HepG2 (cell line): Measurements from ENCODE around the gene MOB3C. TPM values are rescaled to one million over a fixed set of nuclear protein-coding genes. Genes with fewer than 3 reads are reported as not detected.

Source experiments
- ELF4 ChIP-seq: sonication (generic); formaldehyde crosslinking; IDR thresholded peaks from 2 replicates; pipeline ENCODE4 v1.5.0; 2020; ENCODE audit warnings: missing genetic modification reagents, mild to moderate bottlenecking, moderate library complexity, borderline replicate concordance
- NONO ChIP-seq, 2 experiments: fragments of 450-650 bp in 1 of 2; sonication (generic) in 1 of 2; formaldehyde crosslinking in 1 of 2; IDR thresholded peaks in 1 of 2; conservative IDR thresholded peaks in 1 of 2; 2 replicates each; pipeline versions ENCODE4 v1.6.1 to v1.8.0; 2017 to 2022; ENCODE audit warnings: mild to moderate bottlenecking in 1 of 2, missing genetic modification reagents in 1 of 2, moderate library complexity in 1 of 2
- WIZ ChIP-seq: sonication (generic); formaldehyde crosslinking; IDR thresholded peaks from 2 replicates; pipeline ENCODE4 v1.5.1; 2020; ENCODE audit warnings: mild to moderate bottlenecking, missing genetic modification reagents
- ZNF101 ChIP-seq: sonication (generic); formaldehyde crosslinking; IDR thresholded peaks from 2 replicates; pipeline ENCODE4 v1.4.0; 2020; ENCODE audit warnings: mild to moderate bottlenecking, low read depth, missing genetic modification reagents, borderline replicate concordance
- ZNF510 ChIP-seq: sonication (generic); formaldehyde crosslinking; IDR thresholded peaks from 2 replicates; pipeline ENCODE4 v1.4.0; 2020; ENCODE audit warnings: low read depth, mild to moderate bottlenecking, missing genetic modification reagents
- polyA plus RNA-seq, 8 experiments: library from polyadenylated mRNA; depleted of rRNA in 3 of 8; stranded (reverse) in 7 of 8; unstranded in 1 of 8; fragments of >200 nt; fragmentation: Illumina TruSeq in 4 of 8; extraction: Trizol in 4 of 8; gene quantifications; 2 replicates each; pipeline versions ENCODE4 v1.2.1 to v1.2.3, GENCODE V29; 2011 to 2016; ENCODE audit warnings: low read depth in 4 of 8, missing spikeins in 1 of 8, mixed read lengths in 1 of 8; ENCODE audit not compliant: insufficient read depth in 1 of 8
- total RNA-seq, 5 experiments: library from RNA; depleted of rRNA; stranded (reverse); fragments of >200 nt; fragmentation: Illumina TruSeq; extraction: Trizol; gene quantifications; 2 replicates each; pipeline ENCODE4 v1.2.3, GENCODE V29; 2016; ENCODE audit warnings: low read depth in 1 of 5
- TF ChIP-seq, protein P1 (sequence below), 2 experiments: fragments of 450-650 bp in 1 of 2; sonication (generic) in 1 of 2; formaldehyde crosslinking in 1 of 2; IDR thresholded peaks; 2 replicates each; pipeline versions ENCODE4 v1.6.1 to v1.8.0; 2016 to 2022; ENCODE audit warnings: antibody characterized with exemption in 1 of 2, mild to moderate bottlenecking in 1 of 2, missing genetic modification reagents in 1 of 2
- TF ChIP-seq, protein P2 (sequence below): sonication (generic); formaldehyde crosslinking; IDR thresholded peaks from 2 replicates; pipeline ENCODE4 v1.5.0; 2020; ENCODE audit warnings: mild to moderate bottlenecking, missing genetic modification reagents
- TF ChIP-seq, protein P3 (sequence below): sonication (generic); formaldehyde crosslinking; conservative IDR thresholded peaks from 2 replicates; pipeline ENCODE4 v1.4.0; 2020; ENCODE audit warnings: missing genetic modification reagents
- TF ChIP-seq, protein P4 (sequence below): sonication (generic); formaldehyde crosslinking; IDR thresholded peaks from 2 replicates; pipeline ENCODE4 v1.8.1; 2023; ENCODE audit warnings: mild to moderate bottlenecking, moderate library complexity, missing genetic modification reagents
- TF ChIP-seq, protein P5 (sequence below): sonication (generic); formaldehyde crosslinking; IDR thresholded peaks from 2 replicates; pipeline ENCODE4 v1.4.0; 2020; ENCODE audit warnings: mild to moderate bottlenecking, missing genetic modification reagents

MOB3C gene
- total and polyA plus RNA-seq, 2 of the 13 experiments (the other 11 are each of a cell fraction or from before 2014, with no cell fraction given) = 3.5 to 4.1 TPM

DNA sequence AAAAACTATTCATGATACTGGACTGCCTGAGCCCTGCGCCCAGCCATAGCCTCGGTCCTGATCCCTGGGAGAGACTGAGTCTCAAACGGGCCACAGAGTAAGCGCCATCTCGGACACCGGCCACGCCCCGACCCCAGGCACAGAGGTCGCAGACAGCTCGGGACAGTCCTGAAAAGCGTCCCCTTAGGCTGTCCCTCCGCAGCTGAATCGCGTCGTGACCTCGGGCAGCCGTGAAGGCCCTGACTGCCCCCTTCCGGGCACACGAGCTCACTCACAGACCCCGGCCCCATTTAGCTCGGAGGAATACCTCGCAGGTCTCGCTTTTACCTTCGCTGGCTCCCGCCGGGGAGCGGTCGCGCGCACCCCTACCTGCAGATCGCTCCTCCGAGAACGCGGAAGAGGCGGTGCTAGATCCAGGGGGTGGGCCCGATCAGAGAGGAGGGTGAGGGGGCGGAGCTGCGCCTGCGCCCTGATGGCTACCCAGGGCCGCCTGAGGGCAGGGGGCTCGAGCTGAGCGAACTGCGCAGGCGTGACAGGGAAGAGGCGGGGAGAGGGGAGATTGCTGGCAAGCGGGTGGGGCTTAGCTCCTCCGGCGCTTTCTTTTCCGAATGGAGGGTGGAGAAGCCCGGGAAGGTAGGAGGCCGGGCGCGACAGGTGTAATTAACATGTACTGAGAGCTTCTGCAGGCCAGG lies 12.6 kb downstream of the MOB3C start, which contains the start of gene MKNK1 (continued):
- TF ChIP-seq, protein P1, sequence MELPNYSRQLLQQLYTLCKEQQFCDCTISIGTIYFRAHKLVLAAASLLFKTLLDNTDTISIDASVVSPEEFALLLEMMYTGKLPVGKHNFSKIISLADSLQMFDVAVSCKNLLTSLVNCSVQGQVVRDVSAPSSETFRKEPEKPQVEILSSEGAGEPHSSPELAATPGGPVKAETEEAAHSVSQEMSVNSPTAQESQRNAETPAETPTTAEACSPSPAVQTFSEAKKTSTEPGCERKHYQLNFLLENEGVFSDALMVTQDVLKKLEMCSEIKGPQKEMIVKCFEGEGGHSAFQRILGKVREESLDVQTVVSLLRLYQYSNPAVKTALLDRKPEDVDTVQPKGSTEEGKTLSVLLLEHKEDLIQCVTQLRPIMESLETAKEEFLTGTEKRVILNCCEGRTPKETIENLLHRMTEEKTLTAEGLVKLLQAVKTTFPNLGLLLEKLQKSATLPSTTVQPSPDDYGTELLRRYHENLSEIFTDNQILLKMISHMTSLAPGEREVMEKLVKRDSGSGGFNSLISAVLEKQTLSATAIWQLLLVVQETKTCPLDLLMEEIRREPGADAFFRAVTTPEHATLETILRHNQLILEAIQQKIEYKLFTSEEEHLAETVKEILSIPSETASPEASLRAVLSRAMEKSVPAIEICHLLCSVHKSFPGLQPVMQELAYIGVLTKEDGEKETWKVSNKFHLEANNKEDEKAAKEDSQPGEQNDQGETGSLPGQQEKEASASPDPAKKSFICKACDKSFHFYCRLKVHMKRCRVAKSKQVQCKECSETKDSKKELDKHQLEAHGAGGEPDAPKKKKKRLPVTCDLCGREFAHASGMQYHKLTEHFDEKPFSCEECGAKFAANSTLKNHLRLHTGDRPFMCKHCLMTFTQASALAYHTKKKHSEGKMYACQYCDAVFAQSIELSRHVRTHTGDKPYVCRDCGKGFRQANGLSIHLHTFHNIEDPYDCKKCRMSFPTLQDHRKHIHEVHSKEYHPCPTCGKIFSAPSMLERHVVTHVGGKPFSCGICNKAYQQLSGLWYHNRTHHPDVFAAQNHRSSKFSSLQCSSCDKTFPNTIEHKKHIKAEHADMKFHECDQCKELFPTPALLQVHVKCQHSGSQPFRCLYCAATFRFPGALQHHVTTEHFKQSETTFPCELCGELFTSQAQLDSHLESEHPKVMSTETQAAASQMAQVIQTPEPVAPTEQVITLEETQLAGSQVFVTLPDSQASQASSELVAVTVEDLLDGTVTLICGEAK (IDR thresholded peaks at IDR 0.05) = no peak
- TF ChIP-seq, protein P1 (CRISPR knock-in tag; IDR thresholded peaks at IDR 0.05) = no peak; the same call in 1 of the 2 replicates
- TF ChIP-seq, protein P2, sequence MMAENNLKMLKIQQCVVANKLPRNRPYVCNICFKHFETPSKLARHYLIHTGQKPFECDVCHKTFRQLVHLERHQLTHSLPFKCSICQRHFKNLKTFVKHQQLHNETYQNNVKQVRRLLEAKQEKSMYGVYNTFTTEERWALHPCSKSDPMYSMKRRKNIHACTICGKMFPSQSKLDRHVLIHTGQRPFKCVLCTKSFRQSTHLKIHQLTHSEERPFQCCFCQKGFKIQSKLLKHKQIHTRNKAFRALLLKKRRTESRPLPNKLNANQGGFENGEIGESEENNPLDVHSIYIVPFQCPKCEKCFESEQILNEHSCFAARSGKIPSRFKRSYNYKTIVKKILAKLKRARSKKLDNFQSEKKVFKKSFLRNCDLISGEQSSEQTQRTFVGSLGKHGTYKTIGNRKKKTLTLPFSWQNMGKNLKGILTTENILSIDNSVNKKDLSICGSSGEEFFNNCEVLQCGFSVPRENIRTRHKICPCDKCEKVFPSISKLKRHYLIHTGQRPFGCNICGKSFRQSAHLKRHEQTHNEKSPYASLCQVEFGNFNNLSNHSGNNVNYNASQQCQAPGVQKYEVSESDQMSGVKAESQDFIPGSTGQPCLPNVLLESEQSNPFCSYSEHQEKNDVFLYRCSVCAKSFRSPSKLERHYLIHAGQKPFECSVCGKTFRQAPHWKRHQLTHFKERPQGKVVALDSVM = no peak
- TF ChIP-seq ZNF101 (CRISPR knock-in tag) = no peak
- TF ChIP-seq WIZ (CRISPR knock-in tag) = no peak
- TF ChIP-seq ZNF510 (CRISPR knock-in tag) = 0 out of 2 replicates have a peak, but pooled peaks have one; percentile 44
- TF ChIP-seq, protein P3, sequence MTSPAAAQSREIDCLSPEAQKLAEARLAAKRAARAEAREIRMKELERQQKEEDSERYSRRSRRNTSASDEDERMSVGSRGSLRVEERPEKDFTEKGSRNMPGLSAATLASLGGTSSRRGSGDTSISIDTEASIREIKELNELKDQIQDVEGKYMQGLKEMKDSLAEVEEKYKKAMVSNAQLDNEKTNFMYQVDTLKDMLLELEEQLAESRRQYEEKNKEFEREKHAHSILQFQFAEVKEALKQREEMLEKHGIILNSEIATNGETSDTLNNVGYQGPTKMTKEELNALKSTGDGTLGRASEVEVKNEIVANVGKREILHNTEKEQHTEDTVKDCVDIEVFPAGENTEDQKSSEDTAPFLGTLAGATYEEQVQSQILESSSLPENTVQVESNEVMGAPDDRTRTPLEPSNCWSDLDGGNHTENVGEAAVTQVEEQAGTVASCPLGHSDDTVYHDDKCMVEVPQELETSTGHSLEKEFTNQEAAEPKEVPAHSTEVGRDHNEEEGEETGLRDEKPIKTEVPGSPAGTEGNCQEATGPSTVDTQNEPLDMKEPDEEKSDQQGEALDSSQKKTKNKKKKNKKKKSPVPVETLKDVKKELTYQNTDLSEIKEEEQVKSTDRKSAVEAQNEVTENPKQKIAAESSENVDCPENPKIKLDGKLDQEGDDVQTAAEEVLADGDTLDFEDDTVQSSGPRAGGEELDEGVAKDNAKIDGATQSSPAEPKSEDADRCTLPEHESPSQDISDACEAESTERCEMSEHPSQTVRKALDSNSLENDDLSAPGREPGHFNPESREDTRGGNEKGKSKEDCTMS (CRISPR knock-in tag) = no peak
- TF ChIP-seq ELF4 (CRISPR knock-in tag) = peak; percentile 88; the same call in 1 of the 2 replicates
- TF ChIP-seq, protein P4, sequence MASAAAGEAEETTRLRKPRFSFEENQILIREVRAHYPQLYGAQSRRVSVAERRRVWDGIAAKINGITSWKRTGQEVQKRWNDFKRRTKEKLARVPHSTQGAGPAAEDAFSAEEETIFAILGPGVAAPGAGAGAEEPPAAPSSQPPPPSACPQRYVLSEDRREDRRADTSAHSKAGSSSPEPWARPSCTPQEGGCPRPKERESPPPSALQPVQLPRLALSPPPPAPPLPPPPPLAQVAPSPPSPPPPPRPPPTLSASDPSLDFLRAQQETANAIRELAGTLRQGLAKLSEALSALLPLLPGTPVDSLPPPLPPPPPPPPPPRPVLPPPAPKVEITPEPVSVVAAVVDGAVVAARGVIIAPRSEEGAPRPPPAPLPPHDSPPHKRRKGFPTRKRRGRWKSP = no peak
- no peak for TF ChIP-seq NONO (IDR thresholded peaks at IDR 0.05)
- TF ChIP-seq NONO (CRISPR knock-in tag; conservative IDR thresholded peaks at IDR 0.05) = peak; percentile 83
- TF ChIP-seq, protein P5, sequence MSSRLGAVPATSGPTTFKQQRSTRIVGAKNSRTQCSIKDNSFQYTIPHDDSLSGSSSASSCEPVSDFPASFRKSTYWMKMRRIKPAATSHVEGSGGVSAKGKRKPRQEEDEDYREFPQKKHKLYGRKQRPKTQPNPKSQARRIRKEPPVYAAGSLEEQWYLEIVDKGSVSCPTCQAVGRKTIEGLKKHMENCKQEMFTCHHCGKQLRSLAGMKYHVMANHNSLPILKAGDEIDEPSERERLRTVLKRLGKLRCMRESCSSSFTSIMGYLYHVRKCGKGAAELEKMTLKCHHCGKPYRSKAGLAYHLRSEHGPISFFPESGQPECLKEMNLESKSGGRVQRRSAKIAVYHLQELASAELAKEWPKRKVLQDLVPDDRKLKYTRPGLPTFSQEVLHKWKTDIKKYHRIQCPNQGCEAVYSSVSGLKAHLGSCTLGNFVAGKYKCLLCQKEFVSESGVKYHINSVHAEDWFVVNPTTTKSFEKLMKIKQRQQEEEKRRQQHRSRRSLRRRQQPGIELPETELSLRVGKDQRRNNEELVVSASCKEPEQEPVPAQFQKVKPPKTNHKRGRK = no peak
